CD4-positive, alpha-beta T cell treated with Interleukin-17A for 4 hours (primary cell): ENCODE data around the gene PSENEN.

ENCODE experiments used
- DNase-seq: peaks from one replicate; pipeline ENCODE4 v3.0.0-alpha.2; 2020; ENCODE audit warnings: mixed read lengths

Gene PSENEN

GRCh38 chr19:35745328-35746086 is at the start of gene PSENEN, which contains the start of gene U2AF1L4:
PSENEN (plus strand) TSS chr19:35745651; CDS start chr19:35745931, 280 bp downstream.
U2AF1L4 (minus strand) TSS chr19:35745418; CDS start chr19:35745391, 27 bp downstream.
- DNase-seq: peak; percentile 96

DNA sequence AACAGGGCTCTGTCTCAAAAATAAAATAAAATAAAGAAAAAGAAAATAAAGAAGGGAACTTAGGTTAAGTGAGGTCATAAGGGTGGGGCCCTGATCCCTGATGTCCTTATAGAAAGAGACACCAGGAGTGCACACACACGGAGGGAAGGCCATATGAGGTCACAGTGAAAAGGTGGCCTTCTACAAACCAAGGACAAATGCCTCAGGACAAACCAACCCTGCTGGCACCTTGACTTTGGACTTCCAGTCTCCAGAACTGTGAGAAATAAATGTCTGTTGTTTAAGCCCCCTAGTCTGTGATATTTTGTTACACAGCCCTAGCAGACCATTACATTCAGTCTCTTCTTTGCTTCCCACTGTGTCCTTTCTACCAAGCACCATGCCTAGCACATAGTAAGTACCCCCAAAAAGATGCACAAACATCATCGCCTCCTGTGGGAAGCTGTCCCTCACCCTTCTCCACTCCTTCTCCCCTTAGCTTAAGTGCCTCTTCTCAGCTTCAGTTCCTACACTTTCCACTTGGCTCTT is 49.5 kb upstream of the PSENEN start:
- no peak for DNase-seq

DNA sequence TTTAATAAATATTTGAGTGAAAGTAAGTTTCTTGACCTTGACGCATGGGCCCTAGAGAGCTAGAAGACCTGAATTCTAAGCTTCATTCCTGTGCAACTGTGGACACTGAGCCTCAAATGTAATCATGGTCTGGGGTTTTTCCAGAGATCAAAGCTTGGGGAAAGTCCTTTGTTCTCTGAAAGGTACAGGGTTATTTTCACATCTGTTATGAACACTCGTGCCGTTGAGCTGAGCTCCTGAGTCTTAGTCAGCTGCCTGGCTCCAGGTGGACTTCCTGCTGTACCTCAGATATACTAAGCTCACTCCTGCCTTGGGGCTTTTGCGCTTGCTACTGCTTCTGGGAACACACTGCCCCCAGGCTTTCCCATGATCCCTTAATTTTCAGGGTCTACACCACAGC is 48.6 kb upstream of the PSENEN start:
- DNase-seq: no peak

DNA sequence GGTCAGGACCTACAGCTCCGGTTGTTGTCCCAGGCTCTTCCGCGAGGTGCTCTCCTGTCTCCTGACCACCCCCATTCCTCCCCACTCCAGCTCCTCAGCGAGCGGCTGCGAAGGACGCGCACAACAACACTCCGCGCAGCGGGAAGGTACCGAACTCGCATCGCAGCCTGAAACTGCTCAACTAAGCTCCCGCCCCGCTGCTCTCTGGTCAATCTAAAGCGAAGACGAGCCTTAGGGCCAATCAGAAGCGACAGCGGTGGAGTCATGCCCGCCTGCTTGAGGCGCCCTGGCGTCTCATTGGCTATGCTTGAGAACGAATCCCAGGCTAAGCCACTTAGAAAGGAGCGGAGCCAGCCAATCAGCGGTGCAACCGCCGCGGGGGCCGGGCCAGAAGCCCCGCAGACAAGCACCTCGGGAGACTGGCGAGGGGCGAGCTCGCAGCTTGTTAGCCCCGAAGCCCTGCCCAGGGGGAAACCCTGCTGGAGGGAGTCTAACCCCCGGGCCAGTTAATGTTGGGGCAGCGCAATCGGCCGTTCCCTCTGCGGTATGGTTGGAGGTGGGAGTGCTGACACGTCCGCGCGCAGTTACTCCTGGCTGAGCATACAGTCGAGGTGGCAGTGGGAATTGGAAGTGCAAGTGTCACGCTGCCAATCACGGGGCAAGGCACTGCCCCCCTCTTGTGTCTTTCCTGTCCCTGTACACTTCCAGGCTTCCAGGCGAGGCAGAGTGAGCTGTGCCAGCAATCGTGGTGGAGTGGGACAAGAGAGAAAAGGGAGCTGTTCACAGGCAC is 43.0 kb upstream of the PSENEN start:
- DNase-seq: peak; percentile 92

DNA sequence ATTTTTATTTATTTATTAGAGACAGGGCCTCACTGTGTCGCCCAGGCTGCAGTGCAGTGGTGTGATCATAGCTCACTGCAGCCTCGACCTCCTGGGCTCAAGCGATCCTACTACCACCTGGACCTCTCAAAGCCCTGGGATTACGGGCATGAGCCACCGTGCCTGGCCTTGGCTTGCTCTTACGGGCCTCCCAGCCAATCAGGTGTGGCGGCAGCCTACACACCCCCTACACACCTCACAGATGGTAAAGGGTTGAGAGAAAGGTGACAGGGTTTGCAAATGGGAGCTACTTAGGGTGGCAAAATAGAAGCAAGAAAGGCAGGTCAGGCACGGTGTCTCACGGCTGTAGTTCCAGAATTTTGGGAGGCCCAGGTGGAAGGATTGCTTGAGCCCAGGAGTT is 42.1 kb upstream of the PSENEN start:
- no peak for DNase-seq

DNA sequence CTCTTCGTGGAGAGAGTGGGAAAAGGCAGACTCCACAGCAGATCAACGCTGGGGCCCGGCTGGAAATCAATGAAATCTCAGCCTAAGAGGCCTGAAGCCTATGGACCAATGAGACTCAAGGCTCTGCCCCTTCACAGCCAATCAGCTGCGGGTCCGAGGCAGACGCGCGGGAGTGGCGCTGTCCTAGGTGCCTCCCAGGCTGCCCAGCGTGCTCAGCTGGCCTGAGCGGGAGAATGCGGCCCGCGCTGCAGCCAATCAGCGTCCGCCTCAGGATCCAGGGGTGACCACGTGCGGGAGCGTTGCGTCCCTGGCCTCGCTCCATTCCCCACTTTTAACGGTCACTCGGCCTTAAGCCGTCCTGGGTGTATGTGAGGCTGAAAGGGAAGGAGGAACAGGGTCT is 41.2 kb upstream of the PSENEN start, which contains the start of gene ZBTB32:
TSS of gene ZBTB32 (plus strand) at position 341 of the 400 bp plus-strand sequence. CDS start 10,069 bp downstream, outside the sequence.
- no peak for DNase-seq

DNA sequence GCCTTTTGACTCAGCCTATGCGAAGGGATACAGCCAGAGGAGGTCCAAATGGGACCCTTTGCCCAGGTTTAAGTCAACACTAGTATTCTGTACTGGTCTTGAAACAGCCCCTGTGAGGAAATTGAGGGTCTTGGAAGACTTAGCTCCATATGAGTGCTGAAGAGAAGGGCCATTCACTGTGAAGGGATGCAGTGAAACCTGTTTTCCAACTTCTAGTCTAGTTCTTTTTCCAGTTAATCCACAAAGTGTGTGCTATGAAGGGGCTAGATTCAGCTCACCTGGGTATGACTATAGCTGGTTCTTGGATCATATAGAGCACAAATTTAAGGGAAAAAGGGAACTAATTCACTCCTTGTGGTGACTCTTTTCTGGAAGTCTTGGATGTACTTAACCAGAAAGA is 37.1 kb upstream of the PSENEN start:
- DNase-seq: no peak

DNA sequence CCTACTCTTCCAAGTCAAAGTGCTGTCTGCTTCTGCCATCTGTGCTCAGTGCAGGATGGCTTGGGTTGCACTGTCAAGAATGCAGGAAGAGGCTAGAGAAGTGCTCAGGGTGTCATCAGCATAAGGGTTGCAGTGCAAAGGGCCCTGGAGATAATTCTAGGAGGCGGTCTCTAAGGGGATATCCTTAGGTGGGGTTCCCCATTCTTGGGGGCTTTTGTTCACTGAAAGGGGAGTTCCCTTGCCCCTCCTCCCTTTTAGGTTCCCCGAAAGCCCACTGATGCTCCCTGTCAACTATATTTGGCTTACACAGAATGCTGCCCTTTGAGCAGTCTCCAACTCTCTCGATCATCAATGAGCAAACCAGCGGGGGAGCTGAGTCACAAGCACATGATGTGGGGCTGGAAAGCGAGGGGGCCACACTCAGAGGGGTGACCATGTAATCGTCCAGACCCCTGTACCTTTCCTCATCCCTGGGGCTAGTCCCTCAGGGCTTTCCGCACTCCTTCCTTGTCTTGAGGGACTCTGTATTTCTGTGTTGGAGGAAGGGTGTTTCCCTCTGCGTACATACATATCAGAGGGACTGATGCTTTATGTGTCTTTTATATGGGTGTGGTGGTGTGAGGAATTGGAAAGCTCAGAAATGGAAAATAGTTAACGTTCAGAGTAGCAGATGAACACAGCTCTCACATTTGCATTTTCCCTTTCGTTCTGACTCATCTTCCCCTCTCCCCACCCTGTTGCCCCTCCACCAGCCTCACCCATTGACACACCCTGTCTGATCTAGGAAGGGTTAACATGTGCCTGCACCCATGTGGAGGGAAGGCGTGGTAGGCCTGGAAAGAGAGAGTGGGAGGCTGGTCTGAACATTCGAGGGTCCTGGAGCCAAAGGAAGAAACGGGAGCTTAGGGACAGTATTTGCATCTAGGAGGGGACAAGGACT is 34.4 kb upstream of the PSENEN start:
- DNase-seq: no peak

GRCh38 chr19:35712567-35713505 is 32.6 kb upstream of the PSENEN start:
- peak; percentile 28 for DNase-seq

- DNase-seq: no peak
Observed at GRCh38 chr19:35713506-35713850, 32.0 kb upstream of the PSENEN start.

- no peak for DNase-seq
Observed at GRCh38 chr19:35713904-35714495, 31.5 kb upstream of the PSENEN start.

DNA sequence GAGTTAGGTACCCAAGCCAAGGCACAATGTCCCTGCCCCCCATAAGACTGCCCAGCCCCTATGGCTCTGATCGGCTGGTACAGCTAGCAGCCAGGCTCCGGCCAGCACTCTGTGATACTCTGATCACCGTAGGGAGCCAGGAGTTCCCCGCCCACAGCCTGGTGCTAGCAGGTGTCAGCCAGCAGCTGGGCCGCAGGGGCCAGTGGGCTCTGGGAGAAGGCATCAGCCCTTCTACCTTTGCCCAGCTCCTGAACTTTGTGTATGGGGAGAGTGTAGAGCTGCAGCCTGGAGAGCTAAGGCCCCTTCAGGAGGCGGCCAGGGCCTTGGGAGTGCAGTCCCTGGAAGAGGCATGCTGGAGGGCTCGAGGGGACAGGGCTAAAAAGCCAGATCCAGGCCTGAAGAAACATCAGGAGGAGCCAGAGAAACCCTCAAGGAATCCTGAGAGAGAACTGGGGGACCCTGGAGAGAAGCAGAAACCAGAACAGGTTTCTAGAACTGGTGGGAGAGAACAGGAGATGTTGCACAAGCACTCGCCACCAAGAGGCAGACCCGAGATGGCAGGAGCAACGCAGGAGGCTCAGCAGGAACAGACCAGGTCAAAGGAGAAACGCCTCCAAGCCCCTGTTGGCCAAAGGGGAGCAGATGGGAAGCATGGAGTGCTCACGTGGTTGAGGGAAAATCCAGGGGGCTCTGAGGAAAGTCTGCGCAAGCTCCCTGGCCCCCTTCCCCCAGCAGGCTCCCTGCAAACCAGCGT is 30.7 kb upstream of the PSENEN start:
- no peak for DNase-seq

GRCh38 chr19:35715355-35715809 is 30.1 kb upstream of the PSENEN start:
- DNase-seq: no peak

- DNase-seq: peak; percentile 37
Observed at GRCh38 chr19:35715981-35716800, 29.3 kb upstream of the PSENEN start.

DNA sequence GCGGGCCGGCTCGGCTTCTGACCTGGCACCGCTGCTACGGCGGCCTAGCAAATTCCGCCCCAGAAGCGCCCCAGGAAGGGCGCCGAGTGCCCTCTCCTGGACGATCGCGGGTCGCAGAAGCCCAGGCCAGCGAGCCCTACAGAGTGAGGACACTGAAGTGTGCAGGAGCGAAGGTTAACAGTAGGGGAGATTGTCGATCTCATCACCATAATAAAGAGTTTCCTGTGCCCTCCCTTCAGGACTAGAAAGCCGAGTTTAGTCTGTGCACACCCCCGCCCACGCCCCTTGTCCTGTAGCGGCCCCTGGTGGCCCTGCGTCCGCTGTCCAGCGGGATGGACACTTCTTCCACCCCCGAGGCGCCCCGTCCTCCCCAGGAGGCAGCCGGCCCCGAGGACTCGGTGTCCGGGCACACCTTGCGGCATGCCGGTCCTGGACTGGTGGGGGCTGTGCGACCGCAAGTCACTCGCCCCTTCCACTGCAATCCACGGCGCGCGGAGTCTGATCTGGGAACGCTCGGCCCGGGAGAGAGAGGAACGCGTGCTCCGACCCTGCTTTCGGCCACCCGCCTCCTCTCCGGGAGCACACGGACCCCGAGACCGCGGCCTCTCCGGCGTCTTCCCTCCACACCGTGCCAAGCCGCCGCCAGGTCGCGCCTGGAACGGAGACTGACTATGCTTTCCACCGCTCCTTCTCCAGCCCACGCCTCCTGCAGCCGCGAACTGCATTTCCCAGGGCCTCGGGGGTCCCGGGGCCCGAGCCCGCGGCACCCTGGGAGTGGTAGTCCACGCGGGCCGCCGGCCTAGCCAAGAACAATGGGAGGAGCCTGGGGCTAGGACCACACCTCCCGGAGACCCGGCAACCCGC is 28.4 kb upstream of the PSENEN start:
- DNase-seq: peak; percentile 98

DNA sequence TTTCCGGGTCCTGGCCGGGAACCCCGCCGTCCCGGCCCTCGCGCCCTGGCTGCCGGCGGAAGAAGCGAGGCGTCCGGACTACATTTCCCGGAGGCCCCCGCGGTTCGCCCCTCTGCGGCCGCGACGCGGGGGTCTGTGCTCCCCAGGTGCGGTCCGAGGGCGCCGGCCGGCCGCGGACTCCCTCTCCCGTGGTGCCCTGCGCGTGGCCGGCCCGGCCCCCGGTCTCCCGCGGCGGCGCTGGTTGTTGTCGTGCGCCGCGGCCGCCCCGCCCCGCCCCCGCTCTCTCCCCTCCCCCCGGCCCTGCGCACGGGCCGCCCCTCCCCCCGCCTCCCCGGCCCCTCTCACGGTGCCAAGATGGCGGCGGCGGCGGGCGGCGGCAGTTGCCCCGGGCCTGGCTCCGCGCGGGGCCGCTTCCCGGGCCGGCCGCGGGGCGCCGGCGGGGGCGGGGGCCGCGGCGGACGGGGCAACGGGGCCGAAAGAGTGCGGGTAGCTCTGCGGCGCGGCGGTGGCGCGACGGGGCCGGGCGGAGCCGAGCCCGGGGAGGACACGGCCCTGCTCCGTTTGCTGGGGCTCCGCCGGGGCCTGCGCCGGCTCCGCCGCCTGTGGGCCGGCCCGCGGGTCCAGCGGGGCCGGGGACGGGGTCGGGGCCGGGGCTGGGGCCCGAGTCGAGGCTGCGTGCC is 27.6 kb upstream of the PSENEN start, which contains the start of gene KMT2B:
TSS of gene KMT2B (plus strand) at position 339 of the 680 bp plus-strand sequence. CDS start at position 355, 16 bp downstream.
- no peak for DNase-seq

- peak; percentile 55 for DNase-seq
Observed at GRCh38 chr19:35718345-35719041, 27.0 kb upstream of the PSENEN start.
